ENCODE results near the gene RAB8B. TPM values are rescaled to one million over a fixed set of nuclear protein-coding genes. Genes with fewer than 3 reads are reported as not detected.

The RAB8B gene
- total and polyA plus RNA-seq, 5 donors from 2014 or later = 67.4 to 114 (median 77.7) TPM

DNA sequence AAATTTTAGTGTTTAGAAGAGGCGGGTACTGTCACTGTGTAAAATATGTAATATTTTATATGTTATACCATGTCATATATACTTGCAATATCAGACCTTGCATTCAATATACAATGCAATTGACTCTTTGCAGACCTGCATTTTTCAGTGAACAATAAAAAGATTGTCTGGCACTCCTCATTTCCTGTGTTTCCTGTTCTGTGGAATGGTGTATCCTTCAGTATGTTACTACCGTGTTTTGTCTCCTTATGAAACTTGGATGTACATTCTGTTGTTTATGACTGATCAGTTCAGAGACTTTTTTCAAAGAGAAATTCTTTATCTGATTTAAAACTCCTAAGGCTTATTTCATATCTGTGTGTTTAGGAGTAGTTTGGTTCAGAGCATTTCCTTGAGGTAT lies 119.5 kb downstream of the RAB8B start:
- Mint-ChIP-seq H3K4me3 (no peak overlapping the region), H3K27me3 (no peaks in the 10 kb centered on the region), H3K4me1 (peaks cover 0 to 4% (median 0%) of the 10 kb centered on the region in 4 donors), H3K27ac (no peak overlapping the region), H3K9me3 (peaks cover 0 to 3% (median 0%) of the 10 kb centered on the region in 7 donors), H3K36me3 (peaks cover 23% of the 10 kb centered on the region)
- Histone ChIP-seq H3K4me3 (ENCODE audit: low read depth, low read length) (no peak overlapping the region), H3K36me3 (ENCODE audit: control insufficient read depth, insufficient read depth, low read length) (peaks cover 14% of the 10 kb centered on the region), H3K4me1 (ENCODE audit: control insufficient read depth, insufficient read depth, low read length, poor library complexity, severe bottlenecking) (no peaks in the 10 kb centered on the region), H3K27ac (ENCODE audit: insufficient read depth, low read length, poor library complexity, severe bottlenecking) (no peak overlapping the region), H3K27me3 (ENCODE audit: control insufficient read depth, insufficient read depth, low read length) (no peaks in the 10 kb centered on the region), H3K9me3 (ENCODE audit: control insufficient read depth in 2 of 2, low read length in 2 of 2) (no peaks in the 10 kb centered on the region)
- no peak for DNase-seq
- ATAC-seq (ENCODE audit: low read depth in 2 of 2) = no peak

DNA sequence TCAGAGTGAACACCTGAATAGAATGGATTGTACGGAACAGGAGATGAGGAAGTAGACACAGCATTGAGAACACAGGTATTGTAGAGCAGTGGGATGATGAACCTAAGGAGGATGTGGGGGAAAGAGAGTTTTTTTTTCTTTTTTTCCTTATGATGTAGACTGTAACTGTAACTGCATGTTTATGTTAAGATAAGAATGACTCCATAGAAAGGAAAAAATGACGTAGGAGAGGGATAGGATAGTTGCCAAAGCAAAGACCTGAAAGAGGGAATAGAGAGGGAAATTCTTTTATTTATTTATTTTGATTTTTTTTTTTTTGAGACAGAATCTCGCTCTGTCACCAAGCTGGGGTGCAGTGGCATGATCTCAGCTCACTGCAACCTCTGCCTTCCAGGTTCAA lies 121.2 kb downstream of the RAB8B start:
- Histone ChIP-seq H3K27me3 (ENCODE audit: control insufficient read depth, insufficient read depth, low read length) (no peaks in the 10 kb centered on the region), H3K4me3 (ENCODE audit: low read depth, low read length) (no peak overlapping the region), H3K27ac (ENCODE audit: insufficient read depth, low read length, poor library complexity, severe bottlenecking) (no peak overlapping the region), H3K9me3 (ENCODE audit: control insufficient read depth in 2 of 2, low read length in 2 of 2) (no peaks in the 10 kb centered on the region), H3K36me3 (ENCODE audit: control insufficient read depth, insufficient read depth, low read length) (peaks cover 7% of the 10 kb centered on the region), H3K4me1 (ENCODE audit: control insufficient read depth, insufficient read depth, low read length, poor library complexity, severe bottlenecking) (no peaks in the 10 kb centered on the region)
- H3K4me3 Mint-ChIP-seq = no peak overlapping the region
- DNase-seq (no peak), ATAC-seq (ENCODE audit: low read depth in 2 of 2) (no peak)
- H3K27me3 Mint-ChIP-seq = no peaks in the 10 kb centered on the region
- no peak overlapping the region for H3K27ac Mint-ChIP-seq
- H3K4me1 Mint-ChIP-seq = peaks cover 0 to 4% (median 0%) of the 10 kb centered on the region in 4 donors
- H3K36me3 Mint-ChIP-seq = peaks cover 14% of the 10 kb centered on the region
- peaks cover 0 to 3% (median 0%) of the 10 kb centered on the region in 7 donors for H3K9me3 Mint-ChIP-seq

DNA sequence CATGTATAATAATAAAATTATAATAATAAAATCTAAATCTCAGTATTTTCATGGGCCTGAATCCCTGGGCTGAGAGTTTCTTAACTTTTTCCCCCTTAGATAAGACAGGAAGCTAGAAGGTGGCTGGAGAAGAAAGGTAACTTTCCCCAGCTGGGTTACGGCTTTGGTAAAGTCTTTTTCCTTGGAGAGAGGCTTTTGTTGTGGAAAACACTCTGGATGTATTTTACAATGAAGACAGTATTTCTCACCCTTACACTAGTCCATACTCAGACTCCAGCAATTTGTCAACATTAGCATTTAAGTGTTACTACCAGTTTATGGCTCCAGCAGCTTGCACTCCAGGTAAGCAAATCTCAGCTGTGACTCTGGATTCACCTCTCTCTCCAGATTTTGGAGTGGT lies 122.9 kb downstream of the RAB8B start:
- Mint-ChIP-seq H3K27me3 (peaks cover 5% of the 10 kb centered on the region), H3K9me3 (peaks cover 0 to 3% (median 0%) of the 10 kb centered on the region in 7 donors), H3K4me3 (no peak overlapping the region), H3K36me3 (peaks cover 7% of the 10 kb centered on the region), H3K27ac (no peak overlapping the region), H3K4me1 (peaks cover 0 to 4% (median 0%) of the 10 kb centered on the region in 4 donors)
- Histone ChIP-seq H3K4me1 (ENCODE audit: control insufficient read depth, insufficient read depth, low read length, poor library complexity, severe bottlenecking) (no peaks in the 10 kb centered on the region), H3K9me3 (ENCODE audit: control insufficient read depth in 2 of 2, low read length in 2 of 2) (no peaks in the 10 kb centered on the region), H3K27me3 (ENCODE audit: control insufficient read depth, insufficient read depth, low read length) (no peaks in the 10 kb centered on the region), H3K27ac (ENCODE audit: insufficient read depth, low read length, poor library complexity, severe bottlenecking) (no peak overlapping the region), H3K36me3 (ENCODE audit: control insufficient read depth, insufficient read depth, low read length) (no peaks in the 10 kb centered on the region), H3K4me3 (ENCODE audit: low read depth, low read length) (no peak overlapping the region)
- DNase-seq (no peak), ATAC-seq (ENCODE audit: low read depth in 2 of 2) (no peak)

DNA sequence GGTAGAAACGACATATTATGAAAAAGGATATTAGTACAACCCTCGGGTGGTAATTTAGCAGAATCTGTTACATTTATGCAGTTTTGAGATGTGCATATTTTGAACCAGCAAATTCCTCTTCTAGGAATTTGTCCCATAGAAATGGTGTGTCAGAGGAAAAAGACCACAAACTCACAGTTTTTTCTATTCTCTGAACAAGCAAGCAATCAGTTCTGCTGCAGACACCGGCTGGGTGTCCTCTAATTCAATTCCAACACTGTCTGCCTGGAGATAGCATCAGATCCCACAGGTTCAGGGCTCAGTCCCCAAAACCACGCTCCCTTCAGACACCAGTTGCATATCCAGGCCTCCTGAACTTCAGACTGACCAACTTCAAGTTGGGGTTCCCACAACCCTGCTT lies 124.4 kb downstream of the RAB8B start:
- Mint-ChIP-seq H3K9me3 (peaks cover 0 to 3% (median 0%) of the 10 kb centered on the region in 7 donors), H3K4me3 (no peak overlapping the region), H3K36me3 (peaks cover 7% of the 10 kb centered on the region), H3K27me3 (peaks cover 11% of the 10 kb centered on the region), H3K27ac (no peak overlapping the region), H3K4me1 (peaks cover 0 to 4% (median 0%) of the 10 kb centered on the region in 4 donors)
- Histone ChIP-seq H3K27ac (ENCODE audit: insufficient read depth, low read length, poor library complexity, severe bottlenecking) (no peak overlapping the region), H3K4me1 (ENCODE audit: control insufficient read depth, insufficient read depth, low read length, poor library complexity, severe bottlenecking) (no peaks in the 10 kb centered on the region), H3K36me3 (ENCODE audit: control insufficient read depth, insufficient read depth, low read length) (no peaks in the 10 kb centered on the region), H3K9me3 (ENCODE audit: control insufficient read depth in 2 of 2, low read length in 2 of 2) (no peaks in the 10 kb centered on the region), H3K27me3 (ENCODE audit: control insufficient read depth, insufficient read depth, low read length) (no peaks in the 10 kb centered on the region), H3K4me3 (ENCODE audit: low read depth, low read length) (no peak overlapping the region)
- ATAC-seq (ENCODE audit: low read depth in 2 of 2) (no peak), DNase-seq (no peak)

DNA sequence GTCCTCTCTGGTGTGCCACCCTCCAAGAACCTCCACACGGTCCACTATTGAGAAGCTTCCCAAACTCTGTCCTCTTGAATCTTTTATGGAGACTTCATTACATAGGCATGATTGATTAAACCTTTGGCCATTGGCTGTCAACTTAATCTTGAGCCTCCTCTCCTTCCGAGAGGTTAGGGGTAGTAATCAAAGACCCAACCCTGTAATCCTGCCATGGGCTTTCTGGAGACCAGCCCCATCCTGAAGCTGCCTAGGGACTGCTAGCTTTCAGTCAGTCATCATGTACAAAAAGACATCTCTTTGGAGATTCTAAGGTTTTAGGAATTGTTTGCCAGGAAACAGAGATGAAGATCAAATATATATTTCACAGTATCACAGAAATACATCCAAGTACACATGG lies 125.0 kb downstream of the RAB8B start:
- H3K4me1 ChIP-seq (ENCODE audit: control insufficient read depth, insufficient read depth, low read length, poor library complexity, severe bottlenecking) = no peaks in the 10 kb centered on the region
- H3K9me3 Mint-ChIP-seq = peaks cover 0 to 3% (median 0%) of the 10 kb centered on the region in 7 donors
- ATAC-seq (ENCODE audit: low read depth in 2 of 2) (no peak), DNase-seq (no peak)
- peaks cover 0 to 4% (median 0%) of the 10 kb centered on the region in 4 donors for H3K4me1 Mint-ChIP-seq
- no peak overlapping the region for H3K27ac Mint-ChIP-seq
- H3K36me3 Mint-ChIP-seq = peaks cover 7% of the 10 kb centered on the region
- H3K27me3 ChIP-seq (ENCODE audit: control insufficient read depth, insufficient read depth, low read length) = no peaks in the 10 kb centered on the region
- H3K9me3 ChIP-seq (ENCODE audit: control insufficient read depth in 2 of 2, low read length in 2 of 2) = no peaks in the 10 kb centered on the region
- peaks cover 11% of the 10 kb centered on the region for H3K27me3 Mint-ChIP-seq
- H3K36me3 ChIP-seq (ENCODE audit: control insufficient read depth, insufficient read depth, low read length) = no peaks in the 10 kb centered on the region
- no peak overlapping the region for H3K4me3 Mint-ChIP-seq
- no peak overlapping the region for H3K4me3 ChIP-seq (ENCODE audit: low read depth, low read length)
- no peak overlapping the region for H3K27ac ChIP-seq (ENCODE audit: insufficient read depth, low read length, poor library complexity, severe bottlenecking)

Other genes with a start within 250 kb of the RAB8B start
- 11.2 TPM for gene TPM1, start 146.9 kb upstream of the RAB8B start, total RNA-seq
- gene TPM1, start 146.9 kb upstream of the RAB8B start, polyA plus RNA-seq = 10 to 100 TPM in 2 of 4 donors, 1 to 10 TPM in 2; 7.2 to 12.1 (median 9.5) TPM
- gene LACTB, start 67.7 kb upstream of the RAB8B start, total RNA-seq = 8.5 TPM
- 10 to 100 TPM in 2 of 4 donors, 1 to 10 TPM in 2; 7.5 to 11.8 (median 9.8) TPM for gene LACTB, start 67.7 kb upstream of the RAB8B start, polyA plus RNA-seq
- 94.0 TPM for gene RPS27L, start 32.1 kb upstream of the RAB8B start, total RNA-seq
- 100 to 1,000 TPM; 264 to 422 (median 337) TPM for gene RPS27L, start 32.1 kb upstream of the RAB8B start, polyA plus RNA-seq
- 19.0 TPM for gene APH1B, start 88.0 kb downstream of the RAB8B start, total RNA-seq
- gene APH1B, start 88.0 kb downstream of the RAB8B start, polyA plus RNA-seq = 10 to 100 TPM in 2 of 4 donors, 1 to 10 TPM in 2; 9.1 to 16.2 (median 11.6) TPM
- not detected for gene CA12, start 192.2 kb downstream of the RAB8B start, total RNA-seq
- not detected for gene CA12, start 192.2 kb downstream of the RAB8B start, polyA plus RNA-seq